ENCODE measurements around the gene LSS.

DNA sequence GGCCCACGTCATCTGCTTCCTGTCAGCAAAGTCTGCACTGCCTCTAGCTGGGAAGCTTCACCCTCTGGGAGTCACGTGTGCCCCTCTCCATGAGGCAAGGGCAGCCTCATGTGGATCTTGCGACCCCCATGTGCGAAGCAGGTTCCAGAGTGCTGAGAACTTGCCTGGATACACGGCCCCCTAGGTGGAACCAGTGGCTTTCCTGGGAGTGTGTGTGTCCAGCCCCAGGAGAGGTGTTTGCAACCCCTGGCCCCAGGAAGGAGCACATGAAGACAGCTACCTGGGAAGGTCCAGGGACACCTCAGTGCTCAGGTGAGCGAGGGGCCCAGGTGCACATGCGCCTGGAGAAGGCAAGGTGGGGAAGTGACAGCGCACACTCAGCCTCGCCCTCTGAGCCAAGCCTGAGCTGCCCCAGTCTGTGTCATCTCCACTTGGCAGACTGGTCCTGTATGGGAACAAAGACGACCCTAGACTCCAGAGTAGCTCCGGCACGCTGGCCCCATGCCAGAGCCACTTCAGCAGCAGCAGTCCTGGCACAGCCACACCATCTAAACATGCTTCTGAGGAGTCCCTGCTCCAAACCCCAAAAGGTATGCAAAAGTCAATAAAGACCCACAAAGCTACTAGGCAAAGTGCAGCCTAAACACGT lies 8.9 kb downstream of the LSS start:
- TF ChIP-seq GATA2 (IDR thresholded peaks at IDR 0.05; ENCODE audit: low read depth, low read length) (no peak), GATA3 (IDR thresholded peaks at IDR 0.05; ENCODE audit: low read depth, low read length) (no peak)

Data from SH-SY5Y (cell line).